ENCODE measurements around the gene CD1E. TPM values are rescaled to one million over a fixed set of nuclear protein-coding genes. Genes with fewer than 3 reads are reported as not detected.

CD1E gene
- 2.6 TPM for total RNA-seq
- long read RNA-seq, partial matches to known transcripts, result 0 of 4 reads
- long read RNA-seq, other reads (novel, unspliced or antisense), result 0 of 4 reads

DNA sequence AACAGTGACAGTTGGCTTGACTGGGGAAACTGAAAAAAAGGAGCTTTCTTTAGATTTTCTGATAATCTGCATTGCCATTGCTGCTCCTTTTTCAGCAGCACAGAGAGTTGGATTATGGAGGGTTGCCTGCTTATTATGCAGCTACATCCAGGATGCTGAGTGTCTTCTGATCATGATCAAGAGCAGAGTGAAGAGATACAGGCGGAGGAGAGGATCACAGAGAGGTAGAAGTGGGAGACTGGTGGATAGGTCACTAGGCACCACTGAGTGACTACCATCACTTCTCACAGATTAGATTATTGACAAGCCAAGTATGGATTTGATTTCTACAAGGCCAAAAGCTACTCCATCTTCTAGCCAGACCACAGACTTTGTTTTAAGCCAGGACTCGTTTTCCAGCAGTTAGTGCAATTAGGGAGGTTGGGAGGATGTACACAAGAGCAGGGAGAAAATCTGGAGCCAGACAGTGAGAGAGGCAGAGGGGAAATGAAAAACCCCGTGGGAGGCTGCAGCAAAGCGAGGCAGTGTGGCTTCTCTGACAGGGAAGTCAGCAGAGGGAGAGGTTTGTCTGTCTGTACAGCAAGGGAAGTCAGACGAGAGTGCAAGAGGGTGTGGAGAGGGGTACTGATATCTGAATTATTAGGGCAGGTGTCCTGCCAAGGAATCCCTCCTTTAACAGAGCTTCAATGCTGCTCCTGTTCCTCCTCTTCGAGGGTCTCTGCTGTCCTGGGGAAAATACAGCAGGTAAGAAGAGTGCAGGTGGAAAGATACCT lies at the start of gene CD1E:
CD1E (plus strand) TSS at position 592 of the 773 bp plus-strand sequence; CDS start at position 687, 95 bp downstream.
- H3K4me3 ChIP-seq, result no peak within 1 kb of the TSS
- TF ChIP-seq, protein P1, sequence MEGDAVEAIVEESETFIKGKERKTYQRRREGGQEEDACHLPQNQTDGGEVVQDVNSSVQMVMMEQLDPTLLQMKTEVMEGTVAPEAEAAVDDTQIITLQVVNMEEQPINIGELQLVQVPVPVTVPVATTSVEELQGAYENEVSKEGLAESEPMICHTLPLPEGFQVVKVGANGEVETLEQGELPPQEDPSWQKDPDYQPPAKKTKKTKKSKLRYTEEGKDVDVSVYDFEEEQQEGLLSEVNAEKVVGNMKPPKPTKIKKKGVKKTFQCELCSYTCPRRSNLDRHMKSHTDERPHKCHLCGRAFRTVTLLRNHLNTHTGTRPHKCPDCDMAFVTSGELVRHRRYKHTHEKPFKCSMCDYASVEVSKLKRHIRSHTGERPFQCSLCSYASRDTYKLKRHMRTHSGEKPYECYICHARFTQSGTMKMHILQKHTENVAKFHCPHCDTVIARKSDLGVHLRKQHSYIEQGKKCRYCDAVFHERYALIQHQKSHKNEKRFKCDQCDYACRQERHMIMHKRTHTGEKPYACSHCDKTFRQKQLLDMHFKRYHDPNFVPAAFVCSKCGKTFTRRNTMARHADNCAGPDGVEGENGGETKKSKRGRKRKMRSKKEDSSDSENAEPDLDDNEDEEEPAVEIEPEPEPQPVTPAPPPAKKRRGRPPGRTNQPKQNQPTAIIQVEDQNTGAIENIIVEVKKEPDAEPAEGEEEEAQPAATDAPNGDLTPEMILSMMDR (IDR thresholded peaks at IDR 0.05), result no peak
- no peaks in the 10 kb centered on the region for H3K4me1 ChIP-seq
- H3K36me3 ChIP-seq, result no peaks in the 10 kb centered on the region
- no peaks in the 10 kb centered on the region for H3K9me3 ChIP-seq
- no peak within 1 kb of the TSS for H3K27ac ChIP-seq
- intact Hi-C loops (cut with DNase I), result no loop called here
- ATAC-seq, result peak; percentile 31 to 66
- no peaks in the 10 kb centered on the region for H3K27me3 ChIP-seq (ENCODE audit: low read depth)
- DNase-seq, result no peak

DNA sequence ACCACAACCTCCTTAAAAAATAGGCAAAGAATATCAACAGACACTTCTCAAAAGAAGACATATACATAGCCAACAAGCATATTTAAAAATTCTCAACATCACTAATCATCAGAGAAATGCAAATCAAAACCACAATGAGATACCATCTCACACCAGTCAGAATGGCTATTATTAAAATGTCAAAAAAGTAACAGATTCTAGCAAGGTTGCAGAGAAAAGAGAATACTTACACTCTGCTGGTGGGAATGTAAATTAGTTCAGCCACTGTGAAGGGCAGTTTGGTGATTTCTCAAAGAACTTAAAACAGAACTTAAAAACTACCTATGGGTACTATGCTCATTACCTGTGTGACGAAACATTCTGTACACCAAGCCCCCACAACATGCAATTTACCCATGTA lies 43.1 kb upstream of the CD1E start:
- no peaks in the 10 kb centered on the region for H3K36me3 ChIP-seq
- intact Hi-C loops (cut with DNase I), result no loop called here
- H3K4me1 ChIP-seq, result no peaks in the 10 kb centered on the region
- no peak overlapping the region for H3K27ac ChIP-seq
- no peak overlapping the region for H3K4me3 ChIP-seq
- H3K9me3 ChIP-seq, result peaks cover 7% of the 10 kb centered on the region
- TF ChIP-seq, protein P1 (IDR thresholded peaks at IDR 0.05), result no peak
- DNase-seq (no peak), ATAC-seq (no peak)
- H3K27me3 ChIP-seq (ENCODE audit: low read depth), result no peaks in the 10 kb centered on the region

DNA sequence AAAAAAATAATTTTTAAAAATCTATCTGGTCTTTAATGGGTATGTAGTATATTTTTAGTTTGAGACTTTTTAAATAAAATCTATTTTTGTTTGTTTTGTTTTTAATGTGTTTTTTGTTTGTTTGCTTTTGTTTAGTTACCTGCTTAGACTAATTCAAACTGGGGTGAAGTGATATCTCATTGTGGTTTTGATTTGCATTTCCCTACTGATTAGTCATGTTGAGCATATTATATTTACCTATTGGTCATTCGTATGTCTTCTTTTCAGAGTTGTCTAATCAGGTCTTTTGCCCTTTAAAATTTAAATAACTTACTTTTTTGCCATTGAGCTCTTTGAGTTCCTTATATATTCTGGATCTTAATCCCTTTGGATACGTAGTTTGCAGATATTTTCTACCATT lies 42.6 kb upstream of the CD1E start:
- Histone ChIP-seq H3K4me3 (no peak overlapping the region), H3K27me3 (ENCODE audit: low read depth) (no peaks in the 10 kb centered on the region), H3K9me3 (peaks cover 7% of the 10 kb centered on the region), H3K4me1 (no peaks in the 10 kb centered on the region), H3K27ac (no peak overlapping the region), H3K36me3 (no peaks in the 10 kb centered on the region)
- intact Hi-C loops (cut with DNase I), result no loop called here
- DNase-seq (no peak), ATAC-seq (no peak)
- TF ChIP-seq, protein P1 (IDR thresholded peaks at IDR 0.05), result no peak

DNA sequence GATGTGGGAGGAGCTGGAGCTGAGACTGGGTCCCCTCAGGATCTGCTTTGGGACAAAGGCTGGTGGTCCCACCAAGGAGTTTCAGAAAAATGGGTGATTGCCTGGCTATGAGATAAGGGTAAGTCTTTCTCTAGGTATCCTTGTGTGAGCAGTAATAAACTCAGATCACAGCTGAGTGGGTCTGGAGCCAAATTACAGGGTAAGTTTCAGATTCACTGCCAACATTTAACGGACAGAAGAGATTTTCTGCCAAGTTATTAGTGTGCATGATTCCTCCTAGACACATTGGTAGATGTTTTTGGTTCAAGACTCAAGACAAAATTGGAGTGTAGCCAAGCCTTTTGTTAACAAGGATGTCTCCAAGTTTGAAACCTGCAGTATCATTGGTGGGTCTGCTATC lies 29.8 kb upstream of the CD1E start:
- DNase-seq, result no peak
- H3K4me3 ChIP-seq, result no peak overlapping the region
- intact Hi-C loops (cut with DNase I), result no loop called here
- H3K4me1 ChIP-seq, result no peaks in the 10 kb centered on the region
- no peaks in the 10 kb centered on the region for H3K27me3 ChIP-seq (ENCODE audit: low read depth)
- H3K27ac ChIP-seq, result no peak overlapping the region
- H3K9me3 ChIP-seq, result peaks cover 5% of the 10 kb centered on the region
- no peak for ATAC-seq
- TF ChIP-seq, protein P1 (IDR thresholded peaks at IDR 0.05), result no peak
- H3K36me3 ChIP-seq, result no peaks in the 10 kb centered on the region

DNA sequence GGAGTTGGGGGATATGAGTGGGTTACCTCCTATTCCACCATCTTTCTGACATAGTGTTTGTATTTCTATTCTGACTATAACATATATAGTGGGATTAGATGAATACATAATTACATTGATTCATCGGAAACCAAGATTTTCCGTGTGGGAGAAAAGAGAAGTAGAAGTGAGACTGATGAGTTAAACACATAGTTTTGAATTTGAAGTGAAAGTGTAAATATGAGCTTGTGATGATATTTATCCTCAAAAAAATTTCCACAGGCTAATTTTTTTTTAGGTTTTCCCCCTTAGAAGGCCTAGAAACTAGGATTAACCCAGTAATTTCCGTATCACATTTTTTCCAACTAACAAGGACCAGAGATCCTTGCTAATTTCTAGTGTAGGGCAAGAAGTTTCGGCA lies 29.3 kb upstream of the CD1E start:
- peaks cover 5% of the 10 kb centered on the region for H3K9me3 ChIP-seq
- H3K36me3 ChIP-seq, result no peaks in the 10 kb centered on the region
- H3K27me3 ChIP-seq (ENCODE audit: low read depth), result no peaks in the 10 kb centered on the region
- DNase-seq, result no peak
- H3K4me3 ChIP-seq, result no peak overlapping the region
- H3K27ac ChIP-seq, result no peak overlapping the region
- H3K4me1 ChIP-seq, result no peaks in the 10 kb centered on the region
- ATAC-seq, result no peak
- intact Hi-C loops (cut with DNase I), result no loop called here
- TF ChIP-seq, protein P1 (IDR thresholded peaks at IDR 0.05), result no peak

All from lower lobe of right lung (tissue), 2 donors.